K562 (cell line): ENCODE results near the gene FXR1. TPM values are rescaled to one million over a fixed set of nuclear protein-coding genes. Genes with fewer than 3 reads are reported as not detected.

Source experiments
- CBFB ChIP-seq: sonication (generic); formaldehyde crosslinking; IDR thresholded peaks from 2 replicates; pipeline ENCODE4 v1.4.0; 2020; ENCODE audit warnings: mild to moderate bottlenecking, missing genetic modification reagents
- CBX8 ChIP-seq: fragments of 200-600 bp; sonication (generic); IDR thresholded peaks from 2 replicates; pipeline ENCODE4 v1.6.1; 2012; ENCODE audit warnings: borderline replicate concordance, mixed run types, low read depth, mild to moderate bottlenecking, moderate library complexity, mixed read lengths, low read length, control low read depth, inconsistent platforms; ENCODE audit not compliant: poor library complexity, severe bottlenecking; ENCODE audit errors: extremely low read depth
- FUS ChIP-seq: fragments of 200-400 bp; formaldehyde crosslinking; optimal IDR thresholded peaks from 2 replicates; pipeline ENCODE3; 2017; ENCODE audit warnings: low read depth, low read length
- MGA ChIP-seq: fragments of 450-650 bp; IDR thresholded peaks from 2 replicates; pipeline ENCODE4 v1.6.1; 2016; ENCODE audit warnings: mild to moderate bottlenecking, moderate library complexity
- POLR2G ChIP-seq: fragments of 200-400 bp; formaldehyde crosslinking; IDR thresholded peaks from 2 replicates; pipeline ENCODE4 v1.6.1; 2017; ENCODE audit warnings: low read depth, mild to moderate bottlenecking, antibody characterized with exemption, low read length, moderate library complexity
- PPARD ChIP-seq: fragments of 250-450 bp; sonication (Bioruptor Pico); IDR thresholded peaks from 2 replicates; pipeline ENCODE4 v1.8.0; 2022; ENCODE audit warnings: inconsistent platforms, mild to moderate bottlenecking, moderate library complexity
- PTRF ChIP-seq: fragments of 450-650 bp; IDR thresholded peaks from 2 replicates; pipeline ENCODE4 v1.6.1; 2016; ENCODE audit warnings: mild to moderate bottlenecking, missing genetic modification characterization, missing compliant biosample characterization
- RB1 ChIP-seq: fragments of 450-650 bp; IDR thresholded peaks from 2 replicates; pipeline ENCODE4 v1.6.1; 2017; ENCODE audit warnings: low read depth, mild to moderate bottlenecking
- RBM15 ChIP-seq: fragments of 200-400 bp; formaldehyde crosslinking; IDR thresholded peaks from 2 replicates; pipeline ENCODE4 v1.6.1; 2018; ENCODE audit warnings: mild to moderate bottlenecking, low read length, moderate library complexity; ENCODE audit not compliant: insufficient read depth
- U2AF1 ChIP-seq: fragments of 200-400 bp; formaldehyde crosslinking; optimal IDR thresholded peaks from 2 replicates; pipeline ENCODE3; 2017; ENCODE audit warnings: mild to moderate bottlenecking, low read depth, low read length, moderate library complexity
- ZC3H8 ChIP-seq: fragments of 450-650 bp; IDR thresholded peaks from 2 replicates; pipeline ENCODE4 v1.6.1; 2017
- ZNF174 ChIP-seq: fragments of 250-450 bp; sonication (Bioruptor Pico); IDR thresholded peaks from 2 replicates; pipeline ENCODE4 v1.4.0; 2020; ENCODE audit warnings: mild to moderate bottlenecking
- ZNF395 ChIP-seq: fragments of 200-800 bp; sonication (Bioruptor generic); IDR thresholded peaks from 2 replicates; pipeline ENCODE4 v1.6.1; 2017; ENCODE audit warnings: missing genetic modification characterization, missing compliant biosample characterization
- polyA plus RNA-seq, 8 experiments: library from polyadenylated mRNA; depleted of rRNA in 4 of 8; stranded (reverse) in 5 of 8; unstranded in 3 of 8; fragments of >200 nt; fragmentation: Nextera tagmentation in 2 of 8; fragmentation: Illumina TruSeq in 1 of 8; extraction: Ambion mirVana in 2 of 8; extraction: Trizol in 1 of 8; gene quantifications; 2 replicates each; pipeline versions ENCODE4 v1.2.1 to v1.2.3, GENCODE V29; 2011 to 2014; ENCODE audit warnings: inconsistent platforms in 1 of 8, missing spikeins in 1 of 8
- total RNA-seq, 7 experiments: library from RNA; depleted of rRNA in 6 of 7; stranded (reverse); fragments of >200 nt in 6 of 7; fragmentation: Illumina TruSeq in 2 of 7; extraction: Trizol in 2 of 7; gene quantifications; 2 replicates each; pipeline versions ENCODE4 v1.2.1 to v1.2.3, GENCODE V29; 2011 to 2021; ENCODE audit warnings: low replicate concordance in 1 of 7

FXR1 gene
- total and polyA plus RNA-seq, 9 of the 15 experiments (the other 6 are each of a cell fraction or from before 2014, with no cell fraction given) = 59.4 to 177 (median 136) TPM

GRCh38 chr3:181009225-181009624 is 96.8 kb downstream of the FXR1 start (continued):
- TF ChIP-seq MGA (no peak), FUS (no peak), POLR2G (no peak), ZNF395 (no peak), U2AF1 (no peak), ZC3H8 (no peak), PTRF (tag) (no peak), ZNF174 (CRISPR knock-in tag) (no peak), RBM15 (no peak), PPARD (no peak), RB1 (no peak), CBX8 (no peak), CBFB (CRISPR knock-in tag) (no peak)
